GM18505 (cell line): ENCODE measurements around the gene CRIP1.

Experiments
- ATAC-seq: cut with Tn5 transposase; IDR thresholded peaks from one replicate; pipeline ENCODE4 v1.9.1; 2021; ENCODE audit not compliant: unreplicated experiment
- POLR2A ChIP-seq: IDR thresholded peaks from 4 replicates; pipeline ENCODE4 v1.6.1; 2011; ENCODE audit warnings: borderline replicate concordance; ENCODE audit not compliant: insufficient read depth, insufficient read length; ENCODE audit errors: extremely low read depth

Gene CRIP1

DNA sequence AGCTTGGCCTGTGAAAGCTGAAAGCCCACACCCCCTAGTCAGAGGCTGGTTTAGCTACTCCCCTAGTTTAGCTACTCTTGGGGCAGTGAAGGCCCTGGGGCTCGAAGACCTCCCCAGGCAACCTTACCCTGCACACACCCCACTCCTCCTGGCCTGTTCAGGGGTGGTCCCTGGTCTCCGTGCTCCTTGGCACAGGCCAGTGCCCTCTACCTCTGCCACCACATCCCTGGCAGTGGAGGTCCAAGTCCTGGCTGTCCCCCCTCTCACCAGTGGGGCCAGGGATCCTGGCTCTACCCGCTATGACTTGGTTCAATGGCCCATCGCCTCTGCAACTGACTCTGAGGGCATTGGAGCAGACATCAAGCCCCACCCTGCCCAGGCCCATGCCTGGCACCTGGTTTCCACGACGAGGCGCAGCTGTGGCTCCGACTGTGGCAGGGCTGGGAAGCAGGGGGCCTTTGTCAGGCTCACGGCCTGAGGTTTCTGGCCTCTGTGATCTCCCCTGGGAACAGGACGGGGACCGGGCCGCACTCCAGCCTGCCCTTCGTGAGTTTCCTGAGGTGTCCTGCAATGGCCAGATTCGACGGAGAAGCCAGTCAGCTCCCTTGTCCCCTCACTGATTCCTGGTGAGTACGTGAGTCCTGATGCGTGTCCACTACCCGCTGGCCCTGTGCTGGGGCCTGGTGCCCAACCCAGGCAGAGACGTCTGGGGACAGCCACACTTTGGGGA is 45.4 kb downstream of the CRIP1 start:
- no peak for TF ChIP-seq POLR2A
- no peak for ATAC-seq

DNA sequence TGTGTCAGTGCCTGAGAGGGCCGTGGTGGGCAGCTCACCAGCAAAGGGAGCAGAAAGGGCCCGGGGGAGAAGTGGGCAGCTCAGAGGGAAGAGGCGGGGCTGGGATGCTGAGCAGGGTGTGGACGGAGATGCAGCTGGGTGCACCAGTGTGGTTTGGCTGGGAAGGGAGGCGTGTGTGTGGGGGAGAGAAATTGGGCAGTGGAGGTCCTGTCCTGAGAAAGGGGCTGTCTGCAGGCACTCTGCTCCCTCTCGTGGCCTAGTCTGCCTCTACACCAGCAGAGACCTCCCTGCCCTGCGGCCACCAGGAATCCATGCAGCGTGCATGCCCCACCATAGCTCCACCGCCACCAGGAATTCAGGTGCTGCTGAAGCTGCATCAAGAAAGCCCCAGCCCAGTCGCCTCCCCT is 46.1 kb downstream of the CRIP1 start:
- ATAC-seq: no peak
- TF ChIP-seq POLR2A: no peak

DNA sequence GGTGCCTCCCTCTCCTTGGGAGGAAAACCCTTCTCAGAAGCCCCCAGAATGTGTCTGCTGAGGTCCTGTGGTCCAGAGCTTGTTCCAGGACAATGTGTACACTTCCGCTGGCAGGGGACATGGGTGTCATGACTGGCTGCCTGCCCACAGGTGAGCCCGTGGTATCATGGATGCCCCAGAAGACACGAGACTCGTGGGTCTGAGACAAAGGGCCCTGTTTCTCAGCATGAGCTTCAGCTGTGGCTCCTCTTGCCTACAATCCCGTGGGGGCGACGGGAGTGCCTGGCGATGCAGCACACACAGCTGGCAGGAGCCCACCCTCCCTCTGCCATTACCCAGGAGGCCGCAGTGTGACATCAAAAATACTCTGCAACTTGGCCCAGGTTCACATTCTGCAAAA is 46.7 kb downstream of the CRIP1 start:
- TF ChIP-seq POLR2A: no peak
- no peak for ATAC-seq

DNA sequence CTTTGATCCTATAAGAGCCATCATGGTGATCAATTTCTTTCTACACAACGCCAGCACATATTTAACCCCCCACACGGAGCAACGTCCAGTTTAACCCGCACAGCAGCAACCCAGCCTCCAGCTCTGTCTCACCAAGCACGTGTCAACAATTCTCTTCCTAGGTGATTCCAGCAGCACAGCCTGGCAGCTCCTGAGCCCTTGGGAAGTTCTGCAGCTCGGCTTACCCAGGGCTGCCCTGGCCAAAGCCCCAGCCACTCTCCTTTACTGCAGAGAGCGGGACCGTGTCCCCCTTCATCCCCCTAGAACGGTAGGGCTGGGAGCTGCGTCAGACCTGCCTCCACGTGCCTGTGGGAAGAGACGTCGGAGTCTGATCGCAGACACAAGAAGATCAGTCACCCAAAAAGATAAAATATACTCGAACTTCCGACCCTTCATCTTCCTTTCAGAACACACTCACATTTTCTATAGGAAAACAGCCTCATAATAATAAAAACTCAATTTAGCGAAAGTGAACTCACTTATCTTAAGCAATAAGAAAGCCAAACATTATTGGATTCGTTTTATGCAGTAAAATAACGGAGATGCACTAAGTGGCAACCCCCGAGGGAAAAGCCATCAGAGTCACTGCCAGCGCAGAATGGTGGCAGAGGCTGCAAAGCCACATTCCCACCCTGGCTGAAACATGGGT is 47.3 kb downstream of the CRIP1 start:
- no peak for TF ChIP-seq POLR2A
- ATAC-seq: no peak

DNA sequence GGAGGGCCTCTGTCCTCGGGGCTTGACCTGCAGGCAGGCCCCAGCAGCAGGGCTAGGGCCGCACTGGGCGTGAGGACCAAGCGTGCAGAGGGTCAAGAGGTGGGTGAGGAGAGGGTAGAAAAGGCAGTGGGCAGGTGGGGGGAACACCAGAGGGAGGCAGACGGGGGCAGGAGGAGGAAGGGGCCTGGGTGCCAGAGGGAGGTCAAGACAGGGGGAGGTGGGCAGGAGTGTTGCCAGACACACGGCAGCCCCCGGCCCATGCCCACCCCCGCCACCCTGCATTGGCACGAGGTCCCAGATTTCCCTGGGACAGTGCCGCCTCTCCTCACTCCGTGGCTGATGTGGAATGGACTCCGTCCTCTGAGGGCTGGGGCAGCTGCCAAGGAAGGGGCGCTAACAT is 47.9 kb downstream of the CRIP1 start:
- ATAC-seq: no peak
- TF ChIP-seq POLR2A: no peak

DNA sequence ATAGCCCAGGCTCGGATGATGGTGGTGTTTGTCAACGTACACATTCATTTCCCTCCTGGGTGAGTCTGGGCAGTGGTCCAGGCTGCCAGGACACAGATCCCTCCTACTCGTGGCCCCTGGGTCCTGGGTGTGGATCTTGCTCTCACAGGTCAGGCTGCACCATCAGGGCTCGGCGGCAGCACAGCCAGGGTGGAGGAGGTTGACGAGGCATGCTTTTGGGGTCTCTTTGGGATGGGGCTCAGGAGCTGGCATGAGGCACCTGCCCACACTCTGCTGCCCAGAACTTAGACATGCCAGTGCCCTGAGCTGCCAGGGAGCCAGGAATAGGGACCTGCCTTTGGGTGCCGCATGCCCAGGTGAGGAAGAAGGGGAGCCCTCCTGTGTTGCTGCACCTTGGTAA is 49.4 kb downstream of the CRIP1 start:
- TF ChIP-seq POLR2A: no peak
- ATAC-seq: no peak

DNA sequence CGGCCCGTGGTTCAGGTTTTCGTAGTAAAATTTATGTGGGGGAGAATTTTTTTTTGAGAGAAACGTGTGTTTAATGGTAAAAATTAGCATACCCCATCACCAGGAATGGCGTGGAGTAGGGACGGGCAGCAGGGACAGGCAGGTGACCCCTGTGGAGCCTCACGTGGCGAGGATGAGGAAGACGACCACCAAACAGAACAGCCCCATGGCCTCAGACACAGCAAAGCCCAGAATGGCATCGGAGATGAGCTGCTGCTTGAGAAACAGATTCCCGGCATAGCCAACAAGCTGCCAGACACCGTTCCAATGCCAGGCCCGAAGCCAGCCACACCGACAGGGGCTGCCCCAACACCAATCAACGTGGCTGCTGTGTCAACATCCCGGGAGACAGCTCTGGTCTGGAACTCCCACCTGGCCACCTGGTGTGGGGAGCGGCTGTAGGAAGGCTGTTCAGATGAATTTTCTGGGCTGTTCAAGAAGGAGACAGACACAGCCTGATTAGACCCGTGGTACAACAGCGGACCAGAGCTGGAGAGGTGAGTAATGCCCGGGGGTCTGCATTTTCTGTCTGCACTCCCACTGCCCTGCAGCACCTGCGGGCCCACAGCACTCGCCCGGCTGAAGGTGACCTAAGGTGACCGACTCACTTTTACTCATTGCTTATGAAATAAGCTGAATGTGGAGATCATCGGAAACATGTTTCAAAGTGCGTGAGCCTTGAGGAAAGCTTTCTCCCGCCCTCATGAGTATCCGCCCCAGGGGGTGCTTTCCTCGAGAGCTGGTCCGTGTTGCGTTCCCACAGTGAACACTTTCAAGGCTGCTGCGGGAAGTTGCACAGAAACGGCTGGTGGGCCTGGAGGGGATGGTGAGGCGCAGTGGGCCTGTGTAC is 50.2 kb downstream of the CRIP1 start:
- TF ChIP-seq POLR2A: no peak
- ATAC-seq: no peak

DNA sequence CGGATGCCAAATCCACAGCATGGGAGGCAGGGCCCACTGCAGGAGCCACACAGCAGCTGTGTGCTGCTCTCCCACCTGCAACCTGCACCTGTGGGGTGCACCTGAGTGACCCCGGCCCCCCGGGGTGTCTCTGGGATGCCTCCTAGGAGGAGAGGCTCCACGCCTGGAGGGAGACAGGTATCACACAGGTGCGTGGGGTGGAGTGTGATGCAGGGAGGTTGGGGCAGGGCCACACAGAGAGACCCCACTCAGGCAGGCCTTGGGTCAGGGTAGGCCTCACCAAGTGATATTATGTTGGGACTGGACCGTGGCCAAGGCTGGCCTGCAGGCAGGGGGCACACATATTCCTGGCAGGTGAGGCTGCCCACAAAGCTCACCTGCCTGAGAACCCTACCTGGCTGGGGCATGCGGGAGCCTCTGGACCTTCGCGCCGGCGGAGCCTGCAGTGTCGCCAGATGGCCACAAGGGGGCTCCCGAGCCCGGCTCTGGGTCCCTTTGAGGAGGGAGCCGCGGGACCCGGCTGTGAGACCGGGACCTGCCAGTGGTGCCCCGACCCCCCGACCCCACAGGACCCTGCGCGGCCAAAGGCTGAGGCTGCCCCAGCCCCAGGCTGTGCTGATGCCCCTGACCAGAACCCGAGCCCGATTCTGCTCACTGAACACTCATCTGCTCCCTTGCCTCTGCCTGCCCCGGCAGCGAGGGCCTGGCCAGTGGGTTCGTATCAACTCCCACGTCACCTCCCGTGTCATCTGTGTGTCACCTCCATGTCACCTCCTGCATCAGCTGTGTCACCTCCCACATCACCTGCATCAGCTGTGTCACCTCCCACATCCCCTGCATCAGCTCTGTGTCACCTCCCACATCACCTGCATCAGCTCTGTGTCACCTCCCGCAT is 51.1 kb downstream of the CRIP1 start:
- no peak for TF ChIP-seq POLR2A
- no peak for ATAC-seq
